G401.6 (cell line): ENCODE measurements around the gene SLC16A1.
"Not testable (repeated sequence)": the region's sequence is repeated elsewhere in the genome, so short reads cannot be mapped to it uniquely, and the experiment has no call there.

Experiments
- FAIRE-seq: peaks from 2 replicates; lab custom pipeline; 2012; peaks lifted over from hg19 to GRCh38; lab: Jason Lieb, UNC

The SLC16A1 gene

DNA sequence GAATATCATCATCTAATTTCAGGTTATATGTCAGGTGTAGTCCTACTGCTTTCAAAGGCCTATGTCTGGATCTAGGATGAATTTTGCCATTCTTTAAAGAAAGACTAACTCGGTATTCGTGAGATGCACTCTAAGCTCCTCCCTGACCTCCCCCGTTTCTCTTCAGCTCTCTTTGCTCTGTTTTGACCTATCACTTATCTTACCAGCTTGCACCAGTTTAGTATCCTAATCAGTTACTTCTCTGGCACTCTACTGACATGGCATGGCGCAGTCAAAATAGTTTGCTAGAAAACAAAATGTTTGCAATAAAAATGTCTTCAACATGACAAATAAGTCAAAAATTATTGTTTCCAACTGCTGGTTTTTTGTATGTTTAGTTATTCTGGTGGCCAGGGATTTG is 8.4 kb upstream of the SLC16A1 start:
- no peak for FAIRE-seq

DNA sequence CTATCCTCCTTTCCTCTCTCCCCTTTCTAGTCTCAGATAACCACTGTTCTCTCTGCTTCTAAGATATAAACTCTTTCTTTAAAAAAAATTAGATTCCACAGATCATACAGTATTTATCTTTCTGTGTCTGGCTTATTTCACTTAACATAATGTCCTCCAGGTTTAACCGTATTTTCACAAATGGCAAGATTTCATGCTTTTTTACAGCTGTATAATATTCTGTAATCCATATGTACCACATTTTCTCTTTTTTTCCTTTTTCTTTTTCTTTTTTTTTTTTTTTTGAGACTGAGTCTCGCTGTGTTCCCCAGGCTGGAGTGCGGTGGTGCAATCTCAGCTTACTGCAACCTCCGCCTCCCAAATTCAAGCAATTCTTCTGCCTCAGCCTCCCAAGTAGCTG is 5.1 kb upstream of the SLC16A1 start:
- no peak for FAIRE-seq

DNA sequence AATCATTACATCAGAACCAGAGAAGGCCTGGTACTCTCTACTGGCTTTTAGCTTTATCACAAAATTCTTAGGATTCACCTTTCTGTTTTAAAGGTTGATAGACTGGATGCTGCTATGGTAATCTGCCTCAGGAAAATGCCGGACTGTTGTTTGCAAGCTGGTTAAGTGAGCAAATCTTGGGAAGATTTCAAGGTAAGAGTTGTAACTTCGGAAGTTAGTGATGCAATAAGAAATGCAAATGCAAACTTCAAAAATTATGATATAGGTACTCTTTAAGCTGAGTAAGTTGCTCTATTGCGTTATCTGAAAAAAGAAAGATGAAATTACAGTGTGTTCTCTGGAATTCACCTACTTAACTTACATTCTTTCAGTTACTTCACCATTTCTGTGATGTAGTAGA is 4.4 kb upstream of the SLC16A1 start:
- FAIRE-seq: no peak

DNA sequence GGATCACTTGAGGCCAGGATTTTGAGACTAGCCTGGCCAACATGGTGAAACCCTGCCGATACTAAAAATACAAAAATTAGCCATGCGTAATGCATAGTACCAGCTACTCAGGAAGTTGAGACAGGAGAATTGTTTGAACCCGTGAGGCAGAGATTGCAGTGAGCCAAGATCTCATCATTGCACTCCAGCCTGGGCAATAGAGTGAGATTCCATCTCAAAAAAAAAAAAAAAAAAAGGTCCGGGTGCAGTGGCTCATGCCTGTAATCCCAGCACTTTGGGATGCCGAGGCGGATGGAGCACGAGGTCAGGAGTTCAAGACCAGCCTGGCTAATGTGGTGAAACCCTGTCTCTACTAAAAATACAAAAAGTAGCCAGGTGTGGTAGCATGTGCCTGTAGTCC is 2.2 kb upstream of the SLC16A1 start:
- FAIRE-seq: not testable (repeated sequence)

DNA sequence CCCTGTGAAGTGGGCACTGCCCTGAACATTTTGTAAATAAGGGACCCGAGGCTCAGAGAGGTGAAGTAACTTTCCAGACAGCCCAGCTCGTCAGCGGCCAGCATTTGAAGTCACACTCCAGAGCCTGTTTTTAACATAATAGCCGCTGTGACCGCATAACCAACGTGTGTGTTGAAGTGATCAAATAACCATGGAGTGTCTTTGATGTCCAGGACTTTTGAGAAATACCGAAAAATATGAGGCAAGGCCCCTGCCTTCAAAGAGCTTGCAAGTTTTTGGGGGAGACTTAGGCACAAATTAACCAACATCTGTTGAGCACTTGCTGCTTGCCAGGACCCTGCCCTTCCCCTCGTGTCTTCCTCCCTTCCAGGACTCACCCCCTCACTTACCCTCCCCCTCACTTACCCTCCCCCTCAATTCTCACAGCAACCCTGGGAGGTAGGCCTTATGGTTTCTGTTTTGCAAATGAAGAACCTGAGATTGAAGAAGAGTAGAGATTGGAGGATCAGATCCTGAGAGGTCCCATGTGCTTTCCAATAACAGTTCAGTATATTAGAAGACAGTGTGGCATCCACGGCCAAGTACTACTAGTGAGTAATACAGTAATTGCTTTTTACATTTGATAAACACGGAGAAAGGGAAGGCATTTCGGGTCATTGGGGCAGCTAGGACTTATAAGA is 1.3 kb upstream of the SLC16A1 start:
- FAIRE-seq: no peak

DNA sequence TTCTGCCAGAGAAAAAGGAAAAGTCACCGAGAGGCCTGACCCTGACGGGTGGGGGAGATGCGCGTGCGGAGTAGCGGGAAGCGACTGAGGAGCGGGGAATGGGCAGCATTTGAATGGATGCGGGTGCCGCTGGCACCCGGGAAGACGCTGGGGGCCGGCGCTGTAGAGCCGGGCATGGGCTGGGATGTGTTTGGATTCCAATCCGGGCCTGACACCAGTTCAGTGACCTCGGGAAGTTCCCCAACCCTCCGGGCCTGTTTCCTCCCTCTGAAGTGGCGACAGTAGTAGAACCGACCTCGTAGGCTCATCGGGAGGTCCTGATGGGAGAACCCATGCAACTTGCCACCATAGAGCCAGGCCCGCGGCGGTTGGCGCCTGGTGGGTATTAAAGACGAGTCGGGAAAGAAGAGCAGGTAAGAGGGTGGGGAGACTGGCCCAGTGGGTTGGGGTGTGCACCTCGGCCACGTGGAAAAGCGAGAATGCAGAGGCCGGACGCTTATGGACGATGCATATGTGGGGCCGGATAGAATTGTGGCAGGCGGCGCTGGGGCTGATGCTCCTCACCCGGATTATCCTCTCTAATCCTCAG is 642 bp upstream of the SLC16A1 start:
- FAIRE-seq: no peak

DNA sequence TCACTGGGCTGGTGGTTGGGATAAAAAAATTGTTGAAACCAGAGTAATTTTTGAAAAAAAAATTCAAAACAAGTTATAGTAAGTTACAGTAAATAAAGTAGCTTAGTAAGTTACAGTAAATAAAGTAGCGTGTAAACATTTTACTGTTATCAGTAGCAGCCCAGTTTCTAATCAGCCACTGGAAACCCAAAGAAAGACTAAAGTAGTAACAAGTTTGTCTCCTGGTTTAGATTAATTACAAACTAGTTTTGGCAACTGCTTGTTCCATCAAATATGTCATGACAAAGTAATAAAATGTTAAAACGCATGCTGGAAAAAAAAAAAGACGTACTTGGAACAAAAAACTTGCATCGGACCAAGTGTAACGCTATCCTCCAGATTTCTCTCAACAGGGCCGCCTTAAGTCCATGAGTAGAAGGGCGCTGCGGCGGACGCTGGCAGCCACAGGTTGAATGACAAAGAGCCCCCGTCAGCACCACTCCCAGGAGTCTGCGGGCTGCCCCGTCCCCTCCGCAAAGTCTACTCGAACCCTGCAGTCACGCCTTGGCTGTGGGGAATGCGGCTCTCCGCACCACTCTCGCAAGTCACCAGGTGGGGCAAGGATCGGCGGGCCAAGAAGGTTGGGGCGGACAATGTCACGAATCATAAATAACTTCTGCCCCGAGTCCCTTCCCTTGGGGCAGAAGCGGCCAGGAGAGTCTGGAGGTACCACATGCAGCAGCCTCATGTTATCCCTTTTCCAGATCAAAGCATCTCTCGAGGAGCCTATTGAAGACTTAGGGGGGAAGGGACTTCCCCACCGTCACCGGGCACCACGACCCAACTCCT is 837 bp downstream of the SLC16A1 start:
- no peak for FAIRE-seq

DNA sequence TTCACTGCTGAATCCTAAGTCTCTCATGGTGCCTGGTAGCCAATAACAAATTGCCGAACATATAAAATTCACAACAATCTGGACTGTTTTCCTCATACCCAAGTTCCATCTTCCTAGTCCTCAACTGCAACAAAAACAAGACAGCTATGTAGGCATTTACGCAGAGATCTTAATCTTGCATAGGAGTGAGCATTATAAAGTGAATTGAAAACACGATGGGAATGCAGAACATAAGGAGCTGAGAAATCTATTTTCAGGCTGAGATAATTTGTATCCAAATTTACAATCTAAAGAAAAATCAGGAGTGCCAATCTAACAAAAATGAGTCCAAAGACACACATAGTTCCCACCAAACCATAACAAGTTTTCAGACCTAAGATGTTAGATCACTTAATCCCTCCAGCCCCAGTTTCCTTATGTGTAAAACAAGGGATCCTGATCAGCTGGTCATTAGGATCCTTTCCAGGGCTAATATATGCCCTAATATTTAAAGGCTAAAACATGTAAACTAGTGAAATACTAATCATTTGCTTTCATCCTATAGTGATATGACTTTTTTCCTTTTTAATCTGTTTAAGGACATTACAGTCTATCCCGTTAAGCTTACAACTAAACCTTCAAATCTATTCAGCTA is 1.9 kb downstream of the SLC16A1 start:
- FAIRE-seq: no peak

- FAIRE-seq: no peak
Observed at GRCh38 chr1:112950426-112950825, 5.6 kb downstream of the SLC16A1 start.

GRCh38 chr1:112946683-112947082 is 9.3 kb downstream of the SLC16A1 start:
- FAIRE-seq: no peak

DNA sequence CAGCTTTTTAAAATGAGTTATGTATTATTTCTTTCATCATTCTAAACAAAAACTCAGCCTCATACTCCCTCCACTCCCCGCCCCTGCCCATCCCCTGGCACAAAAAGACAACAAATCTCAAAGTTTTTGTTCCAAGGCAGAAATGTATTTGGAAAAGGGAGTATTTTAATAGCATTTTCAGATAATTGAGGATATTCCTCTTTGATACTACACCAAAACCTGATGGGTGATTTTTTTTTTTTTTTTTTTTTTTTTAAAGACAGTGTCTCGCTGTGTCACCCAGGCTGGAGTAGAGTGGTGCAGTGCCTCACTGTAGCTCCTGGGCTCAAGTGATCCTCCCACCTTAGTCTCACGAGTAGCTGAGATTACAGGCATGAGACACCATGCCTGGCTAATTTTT is 16.2 kb downstream of the SLC16A1 start:
- FAIRE-seq: no peak

DNA sequence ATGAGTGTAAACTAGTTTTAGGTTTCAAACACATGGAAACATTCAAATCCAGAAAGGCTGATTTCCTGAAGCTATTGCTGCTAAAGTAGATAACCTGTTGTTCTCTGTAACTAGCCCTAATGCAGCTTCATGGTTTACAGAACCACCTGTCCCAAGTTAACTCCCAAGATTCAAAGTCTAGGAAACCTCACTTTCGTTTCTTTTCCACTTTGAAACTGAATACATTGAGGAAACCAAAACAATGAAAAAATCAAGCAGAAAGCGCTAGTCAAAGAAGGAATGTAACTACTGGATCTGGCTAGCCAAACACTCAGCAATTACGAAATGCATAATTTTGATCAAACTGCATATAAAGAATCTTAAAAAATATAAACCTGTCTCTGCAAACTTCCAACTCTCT is 17.8 kb downstream of the SLC16A1 start:
- FAIRE-seq: no peak

GRCh38 chr1:112937495-112937894 is 18.5 kb downstream of the SLC16A1 start:
- FAIRE-seq: no peak

- FAIRE-seq: no peak
Observed at GRCh38 chr1:112937070-112937469, 18.9 kb downstream of the SLC16A1 start.

- no peak for FAIRE-seq
Observed at GRCh38 chr1:112935461-112936111, 20.4 kb downstream of the SLC16A1 start.

DNA sequence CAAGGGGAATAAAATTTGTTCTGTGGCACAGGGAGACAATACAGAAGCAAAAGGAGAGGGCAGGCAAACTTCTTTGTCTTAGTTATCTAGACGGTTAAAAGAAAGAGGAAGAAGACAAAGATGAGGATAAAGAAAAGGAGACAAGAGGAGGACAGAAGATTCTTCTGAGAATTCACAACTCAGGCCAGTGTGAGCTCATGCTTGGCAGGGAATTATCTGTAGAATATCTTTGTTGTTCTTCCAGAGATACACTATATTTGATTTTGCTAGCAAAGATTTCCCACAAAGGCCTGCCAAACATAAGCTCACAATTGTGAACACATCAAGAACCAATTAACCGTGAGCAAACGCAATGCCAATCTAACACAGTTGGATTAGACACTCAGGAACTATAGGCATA is 21.4 kb downstream of the SLC16A1 start:
- FAIRE-seq: no peak

DNA sequence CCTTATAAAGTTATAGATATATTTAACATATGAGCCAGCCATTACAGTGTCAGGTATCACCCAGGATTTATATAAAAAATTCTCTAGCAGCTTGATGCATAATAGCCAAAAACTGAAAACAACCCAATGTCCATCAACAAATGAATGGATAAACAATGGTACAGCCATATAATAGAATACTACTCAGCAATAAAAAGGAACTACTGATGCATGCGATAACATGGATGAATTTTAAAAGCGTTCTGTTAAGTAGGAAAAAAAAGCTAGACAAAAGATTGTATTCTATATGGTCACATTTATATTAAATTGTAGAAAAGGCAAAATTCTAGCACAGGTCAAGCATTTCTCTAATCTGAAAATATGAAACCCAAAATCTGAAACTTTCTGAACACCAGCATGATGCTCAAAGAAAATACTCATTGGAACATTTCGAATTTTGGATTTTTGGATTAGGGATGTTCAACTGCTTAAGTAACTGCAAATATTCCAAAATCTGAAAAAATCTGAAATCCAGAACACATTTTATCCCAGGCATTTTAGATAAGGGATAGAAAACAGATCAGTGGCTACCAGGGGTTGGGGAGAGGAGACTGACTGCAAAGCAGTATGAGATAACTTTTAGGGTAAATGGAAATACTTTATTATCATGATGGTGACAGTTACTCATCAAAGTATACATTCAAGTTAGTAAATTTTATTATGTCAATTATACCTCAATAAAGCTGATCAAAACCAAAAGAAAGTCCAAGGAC is 22.0 kb downstream of the SLC16A1 start:
- no peak for FAIRE-seq

GRCh38 chr1:112929979-112930378 is 26.0 kb downstream of the SLC16A1 start:
- FAIRE-seq: no peak

- FAIRE-seq: no peak
Observed at GRCh38 chr1:112927462-112927990, 28.5 kb downstream of the SLC16A1 start.

DNA sequence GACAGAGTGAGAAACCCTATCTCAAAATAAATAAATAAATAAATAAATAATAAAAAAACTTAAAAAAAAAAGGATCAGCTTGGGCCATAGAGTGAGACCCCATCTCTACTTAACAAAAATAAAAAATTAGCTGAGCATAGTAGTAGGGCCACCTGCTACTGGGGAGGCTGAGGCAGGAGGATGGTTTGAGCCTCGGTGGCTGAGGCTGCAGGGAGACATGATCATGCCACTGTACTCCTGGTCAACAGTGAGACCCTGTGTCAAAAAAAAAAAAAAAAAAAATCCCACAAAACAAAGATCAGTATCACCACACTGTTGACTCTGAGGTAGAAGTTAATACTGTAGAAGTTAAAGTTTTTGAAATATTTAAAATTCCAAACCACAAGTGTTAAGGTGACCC is 29.1 kb downstream of the SLC16A1 start:
- FAIRE-seq: no peak

DNA sequence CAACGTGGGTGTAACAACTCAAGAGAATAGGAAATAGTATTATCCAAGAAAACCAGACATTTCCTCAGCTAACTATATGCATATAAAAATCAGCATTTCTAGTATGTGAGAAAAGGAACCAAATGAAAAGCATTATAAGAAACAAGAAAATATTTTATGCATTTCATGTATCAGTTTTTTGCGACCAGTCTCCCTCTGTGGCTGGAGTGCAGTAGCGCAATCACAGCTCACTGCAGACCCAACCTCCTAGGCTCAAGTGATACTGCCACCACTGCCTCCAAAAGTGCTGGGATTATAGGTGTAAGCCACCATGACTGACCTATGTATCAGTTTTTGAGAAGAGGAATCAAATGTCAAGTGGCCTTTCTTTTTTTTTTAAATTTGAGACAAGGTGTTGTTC is 31.0 kb downstream of the SLC16A1 start:
- no peak for FAIRE-seq

DNA sequence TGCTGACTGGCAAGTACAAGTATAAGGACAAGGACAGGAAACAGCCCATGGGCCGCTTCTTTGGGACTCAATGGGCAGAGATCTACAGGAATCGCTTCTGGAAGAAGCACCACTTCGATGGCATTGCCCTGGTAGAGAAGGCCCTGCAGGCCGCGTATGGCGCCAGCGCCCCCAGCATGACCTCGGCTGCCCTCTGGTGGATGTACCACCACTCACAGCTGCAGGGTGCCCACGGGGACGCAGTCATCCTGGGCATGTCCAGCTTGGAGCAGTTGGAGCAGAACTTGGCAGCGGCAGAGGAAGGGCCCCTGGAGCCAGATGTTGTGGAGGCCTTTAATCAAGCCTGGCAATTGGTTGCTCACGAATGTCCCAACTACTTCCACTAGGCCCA is 32.0 kb downstream of the SLC16A1 start:
- FAIRE-seq: no peak
